CD4-positive, alpha-beta memory T cell (primary cell): Measurements from ENCODE around the gene VPS13D. TPM values are rescaled to one million over a fixed set of nuclear protein-coding genes. Genes with fewer than 3 reads are reported as not detected.
A peak's percentile ranks its signal among the peaks of the same experiment; 100 is the strongest.
"Not testable (repeated sequence)": the region's sequence is repeated elsewhere in the genome, so short reads cannot be mapped to it uniquely, and the experiment has no call there.

Source experiments
- CTCF ChIA-PET: fragments of 350-600 bp; sonication (Branson Sonifier 250); formaldehyde crosslinking; loops from one replicate; lab custom pipeline; 2021; ENCODE audit warnings: inconsistent platforms; ENCODE audit not compliant: partially characterized antibody; lab: Charles Lee
- POLR2A ChIA-PET: fragments of 350-600 bp; sonication (Branson Sonifier 250); formaldehyde crosslinking; loops from one replicate; lab custom pipeline; 2021; ENCODE audit not compliant: partially characterized antibody; lab: Charles Lee
- DNase-seq, 5 donors: peaks; one replicate each; pipeline versions ENCODE4 v3.0.0 to v3.0.0-alpha.2; 2020 to 2022; ENCODE audit warnings: mixed read lengths in 1 of 5
- H3K27ac ChIP-seq: one replicate; pipeline ENCODE4 v1.7.0; 2013; ENCODE audit warnings: low read depth, low read length
- H3K27me3 ChIP-seq: 2 replicates; pipeline ENCODE4 v1.7.0; 2013; ENCODE audit warnings: mild to moderate bottlenecking, low read length, moderate library complexity; ENCODE audit not compliant: insufficient read depth
- H3K36me3 ChIP-seq: 2 replicates; pipeline ENCODE4 v1.7.0; 2013; ENCODE audit warnings: mild to moderate bottlenecking, low read length, moderate library complexity; ENCODE audit not compliant: insufficient read depth
- H3K4me1 ChIP-seq: 2 replicates; pipeline ENCODE4 v1.7.0; 2013; ENCODE audit warnings: mild to moderate bottlenecking, low read length, moderate library complexity; ENCODE audit not compliant: insufficient read depth
- H3K4me3 ChIP-seq, 2 donors: one replicate each; pipeline ENCODE4 v1.7.0; 2013; ENCODE audit warnings: low read length in 2 of 2, mild to moderate bottlenecking in 1 of 2
- H3K9me3 ChIP-seq, 2 donors: one replicate each; pipeline ENCODE4 v1.7.0; 2013; ENCODE audit warnings: low read length in 2 of 2, control low read depth in 1 of 2; ENCODE audit not compliant: control insufficient read depth in 1 of 2
- H3K27ac Mint-ChIP-seq, 7 donors: one replicate each; pipeline ENCODE4 v1.8.0; 2020 to 2021; ENCODE audit warnings: mixed read lengths in 7 of 7, mild to moderate bottlenecking in 6 of 7, inconsistent platforms in 3 of 7, moderate library complexity in 3 of 7
- H3K27me3 Mint-ChIP-seq, 2 donors: one replicate each; pipeline ENCODE4 v1.8.0; 2020 to 2021; ENCODE audit warnings: mixed read lengths in 2 of 2
- H3K36me3 Mint-ChIP-seq, 2 donors: one replicate each; pipeline ENCODE4 v1.8.0; 2020 to 2021; ENCODE audit warnings: mixed read lengths in 2 of 2, inconsistent platforms in 1 of 2, mild to moderate bottlenecking in 1 of 2
- H3K4me1 Mint-ChIP-seq, 4 donors: one replicate each; pipeline ENCODE4 v1.8.0; 2020 to 2021; ENCODE audit warnings: mixed read lengths in 4 of 4, mild to moderate bottlenecking in 1 of 4
- H3K4me3 Mint-ChIP-seq, 8 donors: one replicate each; pipeline ENCODE4 v1.8.0; 2020 to 2021; ENCODE audit warnings: mixed read lengths in 8 of 8, mild to moderate bottlenecking in 7 of 8, moderate library complexity in 6 of 8, inconsistent platforms in 3 of 8
- H3K9me3 Mint-ChIP-seq, 8 donors: one replicate each; pipeline ENCODE4 v1.8.0; 2020 to 2021; ENCODE audit warnings: mixed read lengths in 8 of 8, mild to moderate bottlenecking in 5 of 8, inconsistent platforms in 3 of 8, moderate library complexity in 1 of 8
- intact Hi-C: fragments of 100-400 bp; cut with micrococcal nuclease; formaldehyde crosslinking; loops from one replicate; pipeline ENCODE4 v1.15.1; 2023
- polyA plus RNA-seq, 2 donors: library from polyadenylated mRNA; unstranded; fragments of 300-500 nt; fragmentation: Illumina TruSeq; gene quantifications; one replicate each; pipeline ENCODE4 v1.2.3, GENCODE V29; 2021
- total RNA-seq, 2 experiments: library from RNA; stranded (reverse); gene quantifications; one replicate each; pipeline ENCODE4 v1.2.3, GENCODE V29; 2021

Gene VPS13D
- total and polyA plus RNA-seq, 4 experiments from 2014 or later: 10.2 to 96.3 (median 52.5) TPM

DNA sequence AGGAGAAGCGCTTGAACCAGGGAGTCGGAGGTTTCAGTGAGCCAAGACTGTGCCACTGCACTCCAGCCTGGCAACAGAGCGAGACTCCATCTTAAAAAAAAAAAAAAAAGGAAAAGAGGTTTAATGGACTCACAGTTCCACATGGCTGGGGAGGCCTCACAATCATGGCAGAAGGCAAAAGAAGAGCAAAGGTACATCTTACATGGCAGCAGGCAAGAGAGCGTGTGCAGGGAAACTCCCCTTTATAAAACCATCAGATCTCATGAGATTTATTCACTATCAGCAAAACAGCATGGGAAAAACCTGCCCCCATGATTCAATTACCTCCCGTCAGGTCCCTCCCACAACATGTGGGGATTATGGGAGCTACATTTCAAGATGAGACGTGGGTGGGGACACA is 5.7 kb upstream of the VPS13D start:
- H3K27ac ChIP-seq, H3K27ac Mint-ChIP-seq, POLR2A ChIA-PET, DNase-seq, H3K27me3 ChIP-seq, H3K4me3 Mint-ChIP-seq, intact Hi-C loops, H3K9me3 ChIP-seq, H3K27me3 Mint-ChIP-seq, H3K4me1 Mint-ChIP-seq, H3K4me1 ChIP-seq, H3K4me3 ChIP-seq, CTCF ChIA-PET, H3K36me3 Mint-ChIP-seq, H3K36me3 ChIP-seq: not testable (repeated sequence)
- H3K9me3 Mint-ChIP-seq: peaks cover 0 to 10% (median 4%) of the 10 kb centered on the region in 8 donors

- Mint-ChIP-seq H3K27me3 (no peaks in the 10 kb centered on the region), H3K4me3 (peak overlapping the region in 7 of 8 donors; percentile 26 to 84 (median 82)), H3K4me1 (peaks cover 8 to 22% (median 21%) of the 10 kb centered on the region in 4 donors), H3K36me3 (no peaks in the 10 kb centered on the region), H3K27ac (peak overlapping the region in 2 of 7 donors; percentile 68 to 81), H3K9me3 (no peaks in the 10 kb centered on the region)
- Histone ChIP-seq H3K4me1 (peaks cover 38% of the 10 kb centered on the region), H3K4me3 (no peak overlapping the region), H3K27me3 (no peaks in the 10 kb centered on the region), H3K27ac (no peak overlapping the region), H3K9me3 (no peaks in the 10 kb centered on the region), H3K36me3 (peaks cover under 1% of the 10 kb centered on the region)
- intact Hi-C loops: loop anchor here (2.0 kb wide), 1 partner anchor 20 kb away; no protein-coding TSS in a partner anchor
- ChIA-PET CTCF (interaction anchor here (0.7 to 3.7 kb wide), 12 partner anchors 9 to 430 kb away, joined by 3 to 28 read pairs (median 5); no protein-coding TSS in a partner anchor), POLR2A (interaction anchor here (1.4 to 3.5 kb wide), 2 partner anchors 9 to 18 kb away, joined by 4 to 22 read pairs; no protein-coding TSS in a partner anchor)
- no peak for DNase-seq
Measured at GRCh38 chr1:12228979-12229378, 851 bp upstream of the VPS13D start.

GRCh38 chr1:12229386-12229834 is 420 bp upstream of the VPS13D start:
- no peak overlapping the region for H3K4me3 ChIP-seq
- Mint-ChIP-seq H3K4me1 (peaks cover 11 to 25% (median 22%) of the 10 kb centered on the region in 4 donors), H3K27me3 (no peaks in the 10 kb centered on the region), H3K36me3 (peaks cover 0 to 2% of the 10 kb centered on the region in 2 donors), H3K4me3 (peak overlapping the region; percentile 69 to 84 (median 81)), H3K27ac (peak overlapping the region in 6 of 7 donors; percentile 18 to 88 (median 56)), H3K9me3 (no peaks in the 10 kb centered on the region)
- peaks cover 4% of the 10 kb centered on the region for H3K36me3 ChIP-seq
- no peaks in the 10 kb centered on the region for H3K27me3 ChIP-seq
- ChIA-PET POLR2A (interaction anchor here (1.4 to 3.5 kb wide), 3 partner anchors 9 to 105 kb away, joined by 4 to 22 read pairs (median 4); no protein-coding TSS in a partner anchor), CTCF (interaction anchor here (0.7 to 3.7 kb wide), 12 partner anchors 9 to 430 kb away, joined by 3 to 28 read pairs (median 5); no protein-coding TSS in a partner anchor)
- intact Hi-C loops: loop anchor here (2.0 kb wide), 1 partner anchor 21 kb away; no protein-coding TSS in a partner anchor
- no peaks in the 10 kb centered on the region for H3K9me3 ChIP-seq
- peaks cover 42% of the 10 kb centered on the region for H3K4me1 ChIP-seq
- DNase-seq: peak in 1 of 5 donors; percentile 8
- H3K27ac ChIP-seq: no peak overlapping the region

- intact Hi-C loops: loop anchor here (1.0 kb wide), 2 partner anchors 211 to 387 kb away; partner anchors contain the start of gene MIIP
- CTCF ChIA-PET: interaction anchor here (1.7 kb wide), 2 partner anchors 20 to 106 kb away, joined by 5 to 6 read pairs; no protein-coding TSS in a partner anchor
- H3K4me3 ChIP-seq: peak overlapping the region; percentile 86 to 90
Measured at GRCh38 chr1:12230549-12231275, 882 bp downstream of the VPS13D start.

GRCh38 chr1:12231276-12231595 is 1.4 kb downstream of the VPS13D start:
- H3K27ac Mint-ChIP-seq: peak overlapping the region in 6 of 7 donors; percentile 38 to 86 (median 72)
- peaks cover 11% of the 10 kb centered on the region for H3K36me3 ChIP-seq
- H3K4me3 Mint-ChIP-seq: peak overlapping the region; percentile 88 to 93 (median 91)
- ChIA-PET POLR2A (interaction anchor here (1.0 to 3.5 kb wide), 3 partner anchors 12 to 323 kb away, joined by 3 to 22 read pairs (median 4); no protein-coding TSS in a partner anchor), CTCF (interaction anchor here (1.7 kb wide), 2 partner anchors 20 to 107 kb away, joined by 5 to 6 read pairs; no protein-coding TSS in a partner anchor)
- peaks cover 54% of the 10 kb centered on the region for H3K4me1 ChIP-seq
- H3K9me3 Mint-ChIP-seq: no peaks in the 10 kb centered on the region
- peaks cover 9 to 17% of the 10 kb centered on the region in 2 donors for H3K36me3 Mint-ChIP-seq
- H3K27ac ChIP-seq: peak overlapping the region; percentile 82
- H3K27me3 ChIP-seq: no peaks in the 10 kb centered on the region
- H3K9me3 ChIP-seq: no peaks in the 10 kb centered on the region
- no peak for DNase-seq
- H3K4me3 ChIP-seq: peak overlapping the region in 1 of 2 donors; percentile 86
- H3K4me1 Mint-ChIP-seq: peaks cover 19 to 33% (median 28%) of the 10 kb centered on the region in 4 donors
- H3K27me3 Mint-ChIP-seq: no peaks in the 10 kb centered on the region
- intact Hi-C loops: no loop called here

More at GRCh38 chr1:12230549-12231275, 882 bp downstream of the VPS13D start:
- H3K27ac ChIP-seq: peak overlapping the region; percentile 82
- Mint-ChIP-seq H3K9me3 (no peaks in the 10 kb centered on the region), H3K4me3 (peak overlapping the region; percentile 88 to 93 (median 91)), H3K4me1 (peaks cover 15 to 29% (median 25%) of the 10 kb centered on the region in 4 donors), H3K36me3 (peaks cover 5 to 12% of the 10 kb centered on the region in 2 donors), H3K27me3 (no peaks in the 10 kb centered on the region), H3K27ac (peak overlapping the region in 6 of 7 donors; percentile 38 to 94 (median 92))
- peaks cover 52% of the 10 kb centered on the region for H3K4me1 ChIP-seq
- no peaks in the 10 kb centered on the region for H3K27me3 ChIP-seq
- POLR2A ChIA-PET: interaction anchor here (1.0 to 3.5 kb wide), 4 partner anchors 12 to 323 kb away, joined by 3 to 22 read pairs (median 4); no protein-coding TSS in a partner anchor
- DNase-seq: peak in 2 of 5 donors; percentile 11 to 46
- H3K36me3 ChIP-seq: peaks cover 11% of the 10 kb centered on the region
- H3K9me3 ChIP-seq: no peaks in the 10 kb centered on the region

GRCh38 chr1:12232221-12232620 is 2.4 kb downstream of the VPS13D start:
- peaks cover 17 to 25% of the 10 kb centered on the region in 2 donors for H3K36me3 Mint-ChIP-seq
- H3K4me3 ChIP-seq: no peak overlapping the region
- peaks cover 11% of the 10 kb centered on the region for H3K36me3 ChIP-seq
- H3K9me3 Mint-ChIP-seq: no peaks in the 10 kb centered on the region
- ChIA-PET POLR2A (no interaction called here), CTCF (interaction anchor here (1.7 kb wide), 1 partner anchor 108 kb away, joined by 6 read pairs; no protein-coding TSS in a partner anchor)
- no peaks in the 10 kb centered on the region for H3K27me3 Mint-ChIP-seq
- peaks cover 54% of the 10 kb centered on the region for H3K4me1 ChIP-seq
- peak overlapping the region in 5 of 8 donors; percentile 17 to 69 (median 59) for H3K4me3 Mint-ChIP-seq
- H3K27me3 ChIP-seq: no peaks in the 10 kb centered on the region
- DNase-seq: no peak
- H3K9me3 ChIP-seq: no peaks in the 10 kb centered on the region
- peaks cover 23 to 39% (median 30%) of the 10 kb centered on the region in 4 donors for H3K4me1 Mint-ChIP-seq
- intact Hi-C loops: no loop called here
- no peak overlapping the region for H3K27ac ChIP-seq
- peak overlapping the region in 5 of 7 donors; percentile 9 to 53 (median 38) for H3K27ac Mint-ChIP-seq
